Tibial nerve (tissue), 4 donors: ENCODE data around the gene ALDOA.

Experiments used
- CTCF ChIP-seq, 5 experiments: fragments of 200-600 bp in 3 of 5; fragments of 450-650 bp in 2 of 5; sonication (generic) in 3 of 5; IDR thresholded peaks; one replicate each; pipeline ENCODE4 v1.5.1; 2016 to 2019; ENCODE audit warnings: antibody characterized with exemption in 5 of 5, mild to moderate bottlenecking in 3 of 5, moderate library complexity in 2 of 5
- EP300 ChIP-seq, 2 donors: sonication (generic); formaldehyde crosslinking; IDR thresholded peaks; one replicate each; pipeline ENCODE4 v1.6.1; 2017; ENCODE audit warnings: antibody characterized with exemption in 2 of 2, mild to moderate bottlenecking in 1 of 2
- POLR2A ChIP-seq, 2 donors: fragments of 450-650 bp; IDR thresholded peaks; one replicate each; pipeline ENCODE4 v1.6.1; 2017; ENCODE audit warnings: antibody characterized with exemption in 2 of 2, mild to moderate bottlenecking in 2 of 2, moderate library complexity in 2 of 2

GRCh38 chr16:30117768-30118167 lies 52.2 kb downstream of the ALDOA start:
- no peak for TF ChIP-seq POLR2A (IDR thresholded peaks at IDR 0.05)
- TF ChIP-seq CTCF (IDR thresholded peaks at IDR 0.05) = no peak
- TF ChIP-seq EP300 (IDR thresholded peaks at IDR 0.05) = no peak
